ENCODE measurements around the gene SLC2A6. TPM values are rescaled to one million over a fixed set of nuclear protein-coding genes. Genes with fewer than 3 reads are reported as not detected.

SLC2A6 gene
- total RNA-seq, 4 donors from 2014 or later, result 2.1 to 4.9 (median 4.1) TPM

- DNase-seq (ENCODE audit: low spot score) (no peak), ATAC-seq (ENCODE audit: low FRiP score) (no peak)
- TF ChIP-seq, protein P1, sequence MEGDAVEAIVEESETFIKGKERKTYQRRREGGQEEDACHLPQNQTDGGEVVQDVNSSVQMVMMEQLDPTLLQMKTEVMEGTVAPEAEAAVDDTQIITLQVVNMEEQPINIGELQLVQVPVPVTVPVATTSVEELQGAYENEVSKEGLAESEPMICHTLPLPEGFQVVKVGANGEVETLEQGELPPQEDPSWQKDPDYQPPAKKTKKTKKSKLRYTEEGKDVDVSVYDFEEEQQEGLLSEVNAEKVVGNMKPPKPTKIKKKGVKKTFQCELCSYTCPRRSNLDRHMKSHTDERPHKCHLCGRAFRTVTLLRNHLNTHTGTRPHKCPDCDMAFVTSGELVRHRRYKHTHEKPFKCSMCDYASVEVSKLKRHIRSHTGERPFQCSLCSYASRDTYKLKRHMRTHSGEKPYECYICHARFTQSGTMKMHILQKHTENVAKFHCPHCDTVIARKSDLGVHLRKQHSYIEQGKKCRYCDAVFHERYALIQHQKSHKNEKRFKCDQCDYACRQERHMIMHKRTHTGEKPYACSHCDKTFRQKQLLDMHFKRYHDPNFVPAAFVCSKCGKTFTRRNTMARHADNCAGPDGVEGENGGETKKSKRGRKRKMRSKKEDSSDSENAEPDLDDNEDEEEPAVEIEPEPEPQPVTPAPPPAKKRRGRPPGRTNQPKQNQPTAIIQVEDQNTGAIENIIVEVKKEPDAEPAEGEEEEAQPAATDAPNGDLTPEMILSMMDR (IDR thresholded peaks at IDR 0.05), result no peak
Observed at GRCh38 chr9:133515615-133516255, 36.8 kb upstream of the SLC2A6 start.

DNA sequence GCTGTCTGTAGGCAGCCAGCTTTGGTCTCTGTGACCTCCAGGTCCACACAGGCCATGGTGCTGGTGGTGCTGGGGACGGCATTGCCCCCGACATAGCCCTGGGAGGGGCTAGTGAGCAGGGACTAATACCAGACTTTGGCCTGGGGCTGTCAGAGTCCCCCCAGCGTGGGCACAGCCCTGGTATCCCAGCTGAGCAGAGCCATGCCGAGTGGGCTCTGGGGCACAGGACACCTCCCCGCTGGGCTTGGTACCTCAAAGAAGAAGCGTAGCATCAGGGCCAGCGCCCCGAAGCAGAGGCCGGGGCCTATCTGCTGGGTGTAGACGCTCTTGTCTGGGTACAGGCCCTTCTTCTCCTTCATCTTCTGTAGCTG lies 36.3 kb upstream of the SLC2A6 start:
- TF ChIP-seq, protein P1 (IDR thresholded peaks at IDR 0.05), result no peak
- ATAC-seq (ENCODE audit: low FRiP score) (no peak), DNase-seq (ENCODE audit: low spot score) (no peak)

DNA sequence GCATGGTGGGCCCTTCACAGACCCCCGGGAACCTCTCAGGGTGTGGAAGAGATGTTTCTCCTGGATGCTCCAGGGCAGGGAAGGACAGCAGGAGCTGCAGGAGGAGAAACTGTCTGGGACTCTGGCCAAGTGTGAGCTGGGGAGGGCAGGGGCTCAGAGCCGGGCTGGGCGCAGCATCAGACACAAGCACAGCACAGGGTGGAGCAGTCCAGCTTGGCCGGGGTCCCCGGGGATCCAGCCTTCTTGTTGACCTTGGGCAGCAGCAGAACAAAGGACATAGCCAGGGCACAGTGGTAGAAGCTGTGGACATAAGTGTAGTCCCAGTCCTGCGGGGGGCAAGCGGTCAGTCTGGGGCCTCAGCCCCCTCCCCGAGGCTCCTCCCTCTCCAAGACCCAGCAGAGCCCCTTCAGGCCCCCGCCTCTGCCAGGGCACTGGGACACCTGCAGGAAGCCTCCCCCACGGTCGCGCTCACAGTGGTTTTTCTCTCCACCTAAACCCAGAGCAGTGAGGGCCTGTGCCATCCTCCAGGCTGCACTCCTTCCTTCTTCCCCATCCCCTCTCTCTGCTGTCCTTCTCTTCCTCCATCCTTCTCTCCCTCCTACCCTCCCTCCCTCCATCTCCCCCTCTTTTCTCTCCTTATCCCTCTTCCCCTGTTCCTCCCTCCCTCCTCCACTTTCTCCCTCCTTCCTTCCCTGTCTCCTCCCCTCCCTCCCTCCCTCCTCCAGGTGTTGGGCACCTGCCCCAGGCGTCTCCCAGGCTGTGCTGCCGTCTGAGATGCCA lies 35.8 kb upstream of the SLC2A6 start:
- TF ChIP-seq, protein P1 (IDR thresholded peaks at IDR 0.05), result no peak
- DNase-seq (ENCODE audit: low spot score), result no peak
- no peak for ATAC-seq (ENCODE audit: low FRiP score)

DNA sequence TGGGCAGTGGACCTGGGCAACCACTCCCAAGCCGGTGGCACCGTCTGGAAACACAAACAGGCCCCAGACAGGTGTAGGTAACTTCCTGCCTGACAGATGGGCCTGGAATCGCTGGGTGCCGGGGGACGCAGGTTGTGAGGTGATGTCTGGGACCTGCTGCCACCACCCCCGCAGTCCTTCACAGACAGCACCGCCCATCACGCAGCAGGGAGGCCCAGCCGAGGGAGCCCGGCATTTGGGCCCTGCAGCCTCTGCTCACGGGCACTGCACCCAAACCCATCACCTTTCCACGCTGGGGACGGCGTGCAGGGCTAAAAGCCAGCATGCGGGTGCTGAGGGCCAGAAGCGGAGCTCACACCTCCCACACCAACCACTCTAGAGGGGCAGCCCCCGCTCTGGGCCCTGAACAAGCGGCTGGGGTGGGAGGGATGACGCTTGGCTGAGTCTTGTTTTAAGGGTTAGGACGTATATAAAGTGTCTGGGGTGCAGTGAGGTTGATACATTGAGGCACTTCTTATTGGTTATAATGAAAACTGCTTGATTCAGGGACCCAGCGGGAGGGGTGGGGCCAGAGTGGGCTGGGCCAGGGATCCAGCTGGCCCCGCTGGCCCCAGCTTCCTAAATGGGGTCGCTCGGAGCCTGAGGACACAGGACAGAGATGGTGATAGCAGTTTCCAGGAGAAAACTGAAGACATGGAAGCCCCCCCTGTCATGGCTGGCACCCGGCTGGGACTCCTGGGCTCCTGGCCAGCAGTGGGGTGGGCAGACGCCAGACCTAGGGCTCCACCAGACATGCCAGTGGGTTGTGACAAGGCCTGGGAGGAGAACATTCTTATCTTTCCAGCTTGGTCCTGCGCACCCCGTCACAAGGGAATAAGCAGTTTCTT lies 34.6 kb upstream of the SLC2A6 start:
- no peak for DNase-seq (ENCODE audit: low spot score)
- ATAC-seq (ENCODE audit: low FRiP score), result no peak
- TF ChIP-seq, protein P1 (IDR thresholded peaks at IDR 0.05), result no peak

- DNase-seq (ENCODE audit: low spot score) (no peak), ATAC-seq (ENCODE audit: low FRiP score) (no peak)
- TF ChIP-seq, protein P1 (IDR thresholded peaks at IDR 0.05), result no peak
Observed at GRCh38 chr9:133512253-133513213, 33.6 kb upstream of the SLC2A6 start.

DNA sequence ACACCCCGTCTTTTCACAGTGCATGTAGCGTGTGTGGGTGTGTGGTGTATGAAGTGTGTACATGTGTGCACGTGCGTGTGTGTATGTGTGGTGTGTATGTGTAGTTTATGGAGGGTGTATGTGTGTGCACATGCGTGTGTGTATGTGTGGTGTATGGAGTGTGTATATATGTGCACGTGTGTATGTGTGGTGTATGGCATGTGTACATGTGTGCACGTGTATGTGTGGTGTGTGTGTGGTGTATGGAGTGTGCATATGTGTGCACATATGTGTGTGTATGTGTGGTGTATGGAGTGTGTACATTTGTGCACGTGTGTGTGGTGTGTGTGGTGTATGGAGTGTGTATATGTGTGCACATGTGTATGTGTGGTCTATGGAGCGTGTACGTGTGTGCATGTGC lies 32.7 kb upstream of the SLC2A6 start:
- ATAC-seq (ENCODE audit: low FRiP score) (no peak), DNase-seq (ENCODE audit: low spot score) (no peak)
- TF ChIP-seq, protein P1 (IDR thresholded peaks at IDR 0.05), result no peak
